A549 (cell line): ENCODE data around the gene SMAD3.

ENCODE experiments used
- CHD2 ChIP-seq: fragments of 150-350 bp; IDR thresholded peaks from 2 replicates; pipeline ENCODE4 v1.6.1; 2014; ENCODE audit warnings: low read length; ENCODE audit not compliant: partially characterized antibody
- EP300 ChIP-seq, 2 experiments: fragments of >200 bp; sonication (Bioruptor Twin); formaldehyde crosslinking; IDR thresholded peaks; 2 replicates in 1 of 2; 3 replicates in 1 of 2; pipeline ENCODE4 v1.6.1; 2016 to 2017
- TF ChIP-seq, protein P1 (sequence below): fragments of 450-650 bp; IDR thresholded peaks from 2 replicates; pipeline ENCODE4 v1.6.1; 2014; ENCODE audit warnings: antibody characterized with exemption
- TF ChIP-seq, protein P2 (sequence below): fragments of >200 bp; sonication (Bioruptor Twin); formaldehyde crosslinking; IDR thresholded peaks from 3 replicates; pipeline ENCODE4 v1.5.1; 2016

DNA sequence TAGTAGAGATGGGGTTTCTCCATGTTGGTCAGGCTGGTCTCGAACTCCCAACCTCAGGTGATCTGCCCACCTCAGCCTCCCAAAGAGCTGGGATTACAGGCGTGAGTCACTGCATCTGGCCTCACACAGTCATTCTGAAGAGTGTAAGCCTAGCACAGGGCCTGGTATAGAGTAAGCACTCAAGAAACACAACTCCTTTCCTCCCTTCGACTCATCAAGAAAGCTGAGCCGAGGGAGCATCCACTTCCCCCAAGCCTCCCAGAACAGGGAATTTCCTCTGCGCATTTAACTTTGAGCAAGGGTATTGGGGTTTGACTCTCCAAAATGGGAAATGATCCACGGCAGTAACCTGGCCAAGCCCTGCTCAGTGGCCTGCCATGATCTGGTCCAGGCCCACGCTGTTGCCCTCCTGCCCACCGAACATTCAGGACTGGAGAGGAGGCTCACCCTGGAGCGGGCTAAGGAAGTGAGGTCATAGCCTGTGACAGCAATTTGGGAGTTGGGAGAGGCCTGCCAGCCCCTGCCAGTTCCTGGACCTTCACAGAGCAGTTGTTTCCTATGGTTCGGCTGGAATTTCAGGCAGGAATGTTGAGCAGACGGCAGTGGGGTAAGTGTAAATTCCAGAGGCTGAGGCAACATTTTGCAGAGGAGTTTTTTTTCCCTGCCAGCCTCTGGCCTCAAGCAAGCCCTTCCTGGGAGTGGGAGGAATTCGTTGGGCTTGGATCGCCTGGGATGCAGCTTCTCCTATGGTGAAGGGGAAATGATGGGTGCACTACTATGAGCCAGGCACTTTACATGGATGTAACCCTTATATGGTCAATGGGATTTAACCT lies 21.2 kb upstream of the SMAD3 start:
- TF ChIP-seq, protein P1, sequence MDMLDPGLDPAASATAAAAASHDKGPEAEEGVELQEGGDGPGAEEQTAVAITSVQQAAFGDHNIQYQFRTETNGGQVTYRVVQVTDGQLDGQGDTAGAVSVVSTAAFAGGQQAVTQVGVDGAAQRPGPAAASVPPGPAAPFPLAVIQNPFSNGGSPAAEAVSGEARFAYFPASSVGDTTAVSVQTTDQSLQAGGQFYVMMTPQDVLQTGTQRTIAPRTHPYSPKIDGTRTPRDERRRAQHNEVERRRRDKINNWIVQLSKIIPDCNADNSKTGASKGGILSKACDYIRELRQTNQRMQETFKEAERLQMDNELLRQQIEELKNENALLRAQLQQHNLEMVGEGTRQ: no peak
- TF ChIP-seq, protein P2, sequence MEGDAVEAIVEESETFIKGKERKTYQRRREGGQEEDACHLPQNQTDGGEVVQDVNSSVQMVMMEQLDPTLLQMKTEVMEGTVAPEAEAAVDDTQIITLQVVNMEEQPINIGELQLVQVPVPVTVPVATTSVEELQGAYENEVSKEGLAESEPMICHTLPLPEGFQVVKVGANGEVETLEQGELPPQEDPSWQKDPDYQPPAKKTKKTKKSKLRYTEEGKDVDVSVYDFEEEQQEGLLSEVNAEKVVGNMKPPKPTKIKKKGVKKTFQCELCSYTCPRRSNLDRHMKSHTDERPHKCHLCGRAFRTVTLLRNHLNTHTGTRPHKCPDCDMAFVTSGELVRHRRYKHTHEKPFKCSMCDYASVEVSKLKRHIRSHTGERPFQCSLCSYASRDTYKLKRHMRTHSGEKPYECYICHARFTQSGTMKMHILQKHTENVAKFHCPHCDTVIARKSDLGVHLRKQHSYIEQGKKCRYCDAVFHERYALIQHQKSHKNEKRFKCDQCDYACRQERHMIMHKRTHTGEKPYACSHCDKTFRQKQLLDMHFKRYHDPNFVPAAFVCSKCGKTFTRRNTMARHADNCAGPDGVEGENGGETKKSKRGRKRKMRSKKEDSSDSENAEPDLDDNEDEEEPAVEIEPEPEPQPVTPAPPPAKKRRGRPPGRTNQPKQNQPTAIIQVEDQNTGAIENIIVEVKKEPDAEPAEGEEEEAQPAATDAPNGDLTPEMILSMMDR: no peak
- TF ChIP-seq EP300 (IDR thresholded peaks at IDR 0.05) (peak; percentile 32 to 63; a peak in 2 of 5 replicates), CHD2 (no peak)
